COLO668 (cell line): ENCODE data around the gene MYL12B.
"Not testable (repeated sequence)": the region's sequence is repeated elsewhere in the genome, so short reads cannot be mapped to it uniquely, and the experiment has no call there.

Experiments used
- DNase-seq: peaks from one replicate; lab custom pipeline; 2025; ENCODE audit not compliant: unreplicated experiment; lab: John Stamatoyannopoulos, UW

Gene MYL12B

DNA sequence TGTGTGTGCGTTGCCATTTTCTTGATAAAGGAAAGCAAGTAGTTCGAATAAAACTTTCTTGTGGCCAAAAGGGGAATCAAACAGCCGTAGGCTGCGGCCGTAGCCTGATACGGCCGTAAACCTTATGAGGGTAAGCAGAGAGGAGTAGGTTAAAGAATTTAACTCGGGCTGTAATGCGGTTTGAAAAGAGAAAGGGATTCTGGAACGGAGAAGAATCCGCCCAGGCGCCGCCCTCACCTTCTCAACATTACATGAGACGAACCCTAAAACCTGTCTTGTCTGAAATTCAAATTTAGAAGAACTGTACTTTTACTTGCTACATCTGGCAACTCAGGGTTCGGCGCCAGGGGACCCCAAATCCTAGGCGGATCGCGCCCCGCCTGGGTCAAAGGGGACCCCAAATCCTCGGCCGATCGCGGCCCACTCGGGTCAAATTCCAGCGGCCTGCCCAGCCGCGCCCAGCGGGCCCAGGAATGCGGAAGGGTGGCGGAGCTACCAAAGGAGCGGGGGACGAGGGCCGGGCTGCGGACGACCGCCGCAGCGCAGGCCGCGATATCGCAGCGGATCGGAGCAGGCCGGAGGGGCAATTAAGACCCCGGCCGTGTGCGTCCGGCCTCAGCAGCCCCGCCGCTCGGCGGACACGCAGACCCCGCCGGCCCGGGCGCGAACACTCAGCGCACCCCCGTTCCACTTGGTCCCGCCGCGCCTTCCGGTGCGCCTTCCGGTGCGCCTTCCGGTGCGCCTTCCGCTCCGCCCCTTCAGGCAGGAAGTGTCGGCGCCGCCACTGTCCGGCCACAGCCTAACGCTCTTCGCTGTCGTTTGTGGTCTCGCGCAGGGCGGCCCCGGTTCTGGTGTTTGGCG, at the start of gene MYL12B:
MYL12B (plus strand) TSS at position 761 of the 861 bp plus-strand sequence. CDS start 10,766 bp downstream, outside the sequence.
- DNase-seq = peak; percentile 92

DNA sequence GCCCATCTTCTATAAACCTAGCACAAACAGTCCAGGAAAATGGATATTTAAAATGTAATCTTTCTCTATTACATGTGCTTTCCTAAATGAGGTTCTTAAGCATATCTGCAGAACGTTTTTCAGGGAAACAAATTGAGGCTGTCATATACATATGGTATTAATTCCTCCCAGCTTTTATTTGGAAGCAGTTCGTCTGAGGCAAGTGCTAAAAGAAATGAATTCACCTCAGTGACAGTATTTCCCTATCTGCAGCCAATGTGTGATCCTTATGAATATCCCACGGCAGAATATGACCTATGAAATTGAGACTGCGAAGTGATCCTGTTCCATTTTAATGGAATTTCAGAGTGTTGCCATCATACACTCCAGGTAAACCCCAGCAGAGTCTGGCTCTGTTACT, 49.3 kb upstream of the MYL12B start:
- no peak for DNase-seq

DNA sequence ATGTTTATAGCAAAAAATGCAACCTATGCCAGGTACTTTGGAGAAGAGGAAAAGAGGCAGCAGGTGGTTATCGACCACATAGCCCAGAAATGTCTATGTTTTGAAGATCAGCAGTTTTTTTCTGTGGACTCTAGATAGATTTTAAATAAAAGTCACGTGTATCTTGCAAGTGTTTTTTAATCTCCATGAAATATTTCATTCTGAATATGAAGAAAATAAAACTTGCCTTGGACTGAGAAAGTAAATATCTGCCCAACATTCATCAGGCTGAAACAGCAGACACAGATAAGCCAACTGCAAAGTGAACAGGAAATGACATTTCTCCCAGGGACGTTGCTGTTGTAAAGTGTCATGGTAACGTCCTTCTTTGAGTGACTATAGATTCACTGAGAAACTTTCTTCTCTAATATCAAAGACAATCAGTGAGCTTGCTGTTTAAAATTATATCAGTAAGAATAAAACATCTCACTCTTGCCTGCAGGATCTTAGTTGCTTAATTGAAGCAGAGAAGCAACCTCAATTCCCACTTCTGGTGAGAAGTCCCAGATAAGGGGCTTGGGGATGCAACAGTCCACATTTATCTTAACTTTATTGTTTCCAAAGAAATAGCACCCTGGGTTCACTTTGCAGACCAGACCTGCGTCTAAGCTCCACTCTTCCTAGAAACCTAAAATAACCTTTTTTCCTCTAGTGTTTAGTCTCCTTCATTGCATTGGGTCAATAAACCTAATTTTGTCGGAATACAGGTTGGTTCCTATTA, 48.5 kb upstream of the MYL12B start:
- DNase-seq = no peak

DNA sequence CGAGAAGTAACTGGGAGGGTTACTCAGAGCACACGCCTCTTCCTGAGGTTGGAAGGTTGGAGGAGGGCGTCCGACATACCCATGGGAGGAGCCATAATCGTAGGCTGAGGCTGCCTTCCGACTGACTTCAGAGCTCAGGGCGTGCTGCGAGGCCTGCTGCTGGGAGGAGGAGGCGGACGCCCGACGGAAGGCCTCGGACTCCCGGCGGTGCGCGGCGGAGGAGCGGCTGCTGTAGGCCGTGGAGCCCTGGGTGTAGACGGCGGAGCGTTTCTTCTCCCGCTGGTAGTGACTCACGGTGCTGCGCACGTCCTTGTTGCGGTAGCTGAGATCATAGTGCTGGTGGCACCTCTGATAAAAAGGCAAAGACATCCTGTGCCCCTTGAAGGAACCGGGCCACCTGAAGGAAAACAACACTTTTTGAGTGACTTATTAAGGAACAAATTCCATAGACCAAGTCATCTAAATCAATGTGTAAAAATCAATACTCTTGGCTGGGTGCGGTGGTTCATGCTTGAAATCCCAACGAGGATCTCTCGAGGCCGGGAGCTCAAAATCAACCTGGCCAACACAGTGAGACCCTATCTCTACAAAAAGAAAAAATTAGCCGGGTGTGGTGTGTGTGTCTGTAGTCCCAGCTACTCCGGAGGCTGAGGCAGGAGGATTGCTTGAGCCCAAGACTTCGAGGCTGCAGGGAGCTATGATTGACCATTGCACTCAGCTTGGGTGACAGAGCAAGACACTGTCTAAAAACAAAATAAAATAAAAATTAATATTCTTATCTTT, 46.9 kb upstream of the MYL12B start:
- no peak for DNase-seq

DNA sequence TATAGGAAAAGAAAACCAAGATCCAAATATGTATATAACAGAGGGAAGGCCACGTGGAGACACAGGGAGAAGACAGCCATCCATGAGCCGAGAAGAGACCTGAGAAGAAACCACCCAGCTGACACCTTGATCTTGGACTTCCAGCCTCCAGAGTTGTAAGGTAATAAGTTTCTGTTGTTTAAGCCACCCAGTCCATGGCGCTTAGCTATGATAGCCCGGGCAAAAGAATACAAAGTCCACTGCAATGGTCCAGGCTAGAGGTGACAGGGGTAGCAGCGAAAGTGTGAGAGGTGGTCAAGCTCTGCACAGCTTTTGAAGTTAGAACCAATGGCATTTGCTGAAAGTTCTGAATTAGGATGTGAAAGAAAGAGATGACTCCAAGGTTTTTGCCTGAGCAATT, 44.9 kb upstream of the MYL12B start:
- DNase-seq = no peak

DNA sequence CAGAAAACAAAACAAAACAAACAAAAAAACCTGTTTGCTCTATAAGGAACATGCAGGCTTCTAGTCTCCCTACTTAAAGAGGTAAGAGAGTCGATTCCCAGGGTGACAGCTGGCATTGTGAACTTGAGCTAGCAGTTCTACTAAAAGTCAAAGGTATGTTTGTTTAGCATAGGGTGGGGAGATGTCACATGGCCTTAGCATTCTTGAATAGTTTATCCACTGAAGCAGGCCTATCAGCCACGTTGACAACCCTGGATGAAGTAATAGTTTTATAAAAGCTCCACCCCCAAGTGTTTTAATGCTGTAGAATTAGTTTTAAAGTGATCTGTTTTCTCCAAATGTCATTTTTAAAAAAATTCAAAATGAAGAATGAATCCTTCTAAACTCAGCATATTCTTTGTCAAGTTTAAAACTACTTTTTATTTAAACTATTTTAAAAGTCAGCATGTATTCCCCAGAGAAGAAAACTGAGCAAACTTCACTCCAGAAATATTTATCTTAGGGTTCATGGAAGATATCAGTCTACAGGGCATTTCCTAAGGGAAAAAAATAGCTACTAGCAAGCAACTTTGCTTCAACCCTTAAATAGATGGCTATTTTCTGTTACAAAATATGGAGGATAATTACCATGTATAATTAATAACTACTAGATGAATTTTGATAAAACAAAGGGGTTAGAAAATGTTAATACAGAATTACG, 43.8 kb upstream of the MYL12B start:
- peak; percentile 32 for DNase-seq

DNA sequence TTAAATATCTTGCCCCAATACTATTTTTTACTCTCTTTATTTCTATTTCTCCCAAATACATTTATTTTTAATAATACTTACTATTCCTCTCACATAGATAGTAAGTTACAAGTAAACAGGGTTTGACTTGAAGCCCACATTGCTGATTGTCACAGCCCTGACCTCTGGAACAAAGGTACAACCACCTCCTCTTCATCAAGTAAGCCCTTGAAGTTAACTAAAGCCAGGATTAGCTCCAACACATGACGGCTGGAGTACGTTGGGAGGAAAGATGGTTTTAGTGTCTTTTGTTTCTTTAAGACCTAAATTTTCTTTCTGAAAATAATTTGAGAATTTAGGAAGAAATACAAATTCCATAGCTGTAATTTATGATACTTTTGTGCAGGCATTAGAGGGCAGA, 43.1 kb upstream of the MYL12B start:
- DNase-seq = no peak

DNA sequence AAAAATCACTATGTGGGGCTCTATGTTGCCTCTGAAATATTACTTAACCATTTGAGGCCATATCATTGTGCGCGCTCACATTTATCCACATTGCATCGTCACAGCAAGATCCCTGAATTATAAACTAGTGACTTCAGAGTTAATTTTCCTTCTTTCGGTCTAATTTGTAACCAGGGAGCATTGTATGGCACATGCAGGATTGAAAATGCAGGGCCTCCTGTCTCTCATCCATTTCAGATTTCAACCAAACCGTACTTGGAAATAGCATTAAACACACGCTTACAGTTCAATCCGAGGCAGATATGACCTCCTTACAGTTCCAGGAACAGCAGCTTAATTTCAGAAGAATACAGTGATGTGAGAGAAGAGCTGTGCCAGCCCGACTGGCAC, 42.7 kb upstream of the MYL12B start:
- DNase-seq = no peak

DNA sequence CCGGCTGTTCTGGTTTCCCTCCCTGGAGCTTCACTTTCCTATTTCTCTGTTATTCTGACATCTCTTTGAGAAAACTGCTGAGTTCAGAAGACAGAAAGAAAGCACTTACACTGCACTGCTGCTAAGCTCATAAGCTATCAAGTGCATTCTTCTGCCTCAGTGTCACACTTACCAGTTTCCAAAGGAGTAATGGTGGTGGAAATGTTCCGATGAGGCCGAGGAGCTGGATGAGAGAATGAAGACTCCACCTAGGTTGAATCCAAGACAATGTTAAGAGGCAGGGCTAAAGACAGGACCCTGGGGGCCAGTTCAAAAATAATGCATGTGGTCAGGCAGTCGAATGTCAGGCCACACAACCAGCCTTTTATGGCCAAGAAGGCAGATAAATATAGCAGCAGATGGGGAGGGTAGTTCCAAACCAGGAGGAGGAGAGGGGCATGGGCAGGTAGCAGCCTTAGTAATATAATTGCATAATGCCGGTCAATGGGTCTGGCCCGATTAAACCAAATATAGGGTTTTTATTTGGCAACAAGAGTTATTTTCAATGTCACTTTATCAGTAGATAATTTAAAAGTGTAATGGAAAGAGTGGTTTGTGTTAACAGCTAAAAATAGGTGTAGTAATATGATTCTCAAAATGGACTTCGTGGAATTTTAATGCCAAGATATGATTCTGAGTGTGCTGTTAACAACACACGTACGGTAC, 42.1 kb upstream of the MYL12B start, which contains the start of gene MYOM1:
MYOM1 (minus strand) TSS at position 338 of the 705 bp plus-strand sequence. CDS start 4,745 bp downstream, outside the sequence.
- no peak for DNase-seq

DNA sequence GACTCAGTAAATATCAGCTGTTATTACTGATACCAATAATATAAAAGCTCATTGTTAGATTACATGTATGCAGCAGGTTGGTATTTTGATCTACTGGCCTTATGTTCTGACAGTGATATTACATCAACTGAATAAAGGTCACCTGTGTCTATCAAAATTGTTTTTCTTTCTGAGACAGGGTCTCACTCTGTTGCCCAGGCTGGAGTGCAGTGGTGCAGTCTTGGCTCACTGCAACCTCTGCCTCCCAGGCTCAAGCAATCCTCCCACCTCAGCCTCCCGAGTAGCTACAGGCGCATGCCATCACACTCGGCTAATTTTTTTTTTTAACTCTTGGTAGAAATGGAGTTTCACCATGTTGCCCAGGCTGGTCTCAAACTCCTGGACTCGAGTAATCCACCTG, 41.1 kb upstream of the MYL12B start:
- not testable (repeated sequence) for DNase-seq

DNA sequence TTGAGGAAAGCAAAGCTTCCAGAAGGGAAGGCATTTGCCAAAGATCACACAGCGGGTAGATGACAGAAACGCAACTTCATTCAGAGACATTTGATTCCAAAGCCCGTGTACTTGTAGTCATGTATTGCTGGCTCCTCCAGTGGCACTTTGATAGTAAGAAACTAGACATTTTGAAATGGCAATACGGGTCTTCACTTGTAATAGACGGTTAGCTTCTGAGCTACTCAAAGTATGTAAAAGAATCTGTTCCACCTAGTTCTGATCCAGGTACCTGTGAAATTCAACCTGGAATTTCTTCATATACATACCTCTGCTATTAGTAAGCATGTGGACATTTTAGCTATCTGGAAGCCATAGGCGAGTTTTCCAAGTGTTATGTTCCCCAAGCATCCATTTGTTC, 40.4 kb upstream of the MYL12B start:
- no peak for DNase-seq

DNA sequence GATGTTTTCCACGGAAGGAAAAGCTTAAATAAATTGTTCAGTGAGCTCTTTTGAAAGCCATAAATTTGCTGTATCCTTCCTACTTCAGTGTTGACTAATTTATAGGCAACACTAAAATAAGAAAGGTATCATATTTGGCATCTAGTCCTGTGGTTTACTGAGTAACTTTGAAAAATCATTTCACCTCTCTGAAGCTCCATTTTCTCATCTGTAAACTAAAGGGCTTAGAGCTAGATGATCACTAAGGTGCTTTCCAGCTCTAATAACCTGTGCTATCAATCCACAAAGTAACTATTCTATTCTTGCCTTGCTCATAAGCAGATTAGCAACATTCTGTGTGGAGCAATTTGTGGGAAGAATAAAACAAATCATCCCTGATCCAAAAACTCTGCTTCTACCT, 38.6 kb upstream of the MYL12B start:
- DNase-seq = no peak

DNA sequence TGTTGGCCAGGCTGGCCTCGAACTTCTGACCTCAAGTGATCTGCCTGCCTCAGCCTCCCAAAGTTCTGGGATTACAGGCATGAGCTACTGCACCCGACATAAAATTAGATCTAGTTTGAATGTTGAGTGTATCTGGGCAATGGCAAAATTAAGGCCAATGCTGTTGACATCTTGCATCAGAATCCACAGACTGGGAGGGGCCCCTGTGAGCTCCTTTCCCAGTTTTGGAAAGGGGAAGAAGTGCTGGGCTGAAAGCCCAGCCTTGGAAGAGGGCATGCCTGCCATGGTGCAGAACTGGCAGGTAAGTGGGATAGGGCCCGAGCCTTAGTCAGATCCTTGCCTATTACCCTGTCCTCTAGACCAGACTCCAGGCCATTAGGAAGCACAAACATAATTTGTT, 37.7 kb upstream of the MYL12B start:
- DNase-seq = no peak

DNA sequence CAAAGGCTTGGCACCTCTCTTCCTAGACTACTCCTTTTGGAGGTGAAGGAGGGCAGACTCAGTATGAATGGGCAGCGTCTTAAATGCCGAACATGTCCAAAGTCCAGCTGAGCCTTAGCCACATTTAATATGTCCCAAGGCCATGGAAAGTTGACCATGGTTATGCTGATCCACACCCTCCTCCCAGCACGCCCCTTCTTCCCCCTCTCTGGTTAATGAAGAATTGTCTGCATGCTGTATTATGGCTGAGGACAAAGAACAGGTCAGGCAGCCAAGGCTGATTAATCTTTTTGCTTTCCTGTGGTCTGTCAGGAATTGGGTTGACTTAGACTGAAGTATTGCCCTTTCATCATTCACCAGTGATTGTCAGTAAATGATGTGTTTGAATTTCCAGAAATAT, 36.3 kb upstream of the MYL12B start:
- DNase-seq = no peak

DNA sequence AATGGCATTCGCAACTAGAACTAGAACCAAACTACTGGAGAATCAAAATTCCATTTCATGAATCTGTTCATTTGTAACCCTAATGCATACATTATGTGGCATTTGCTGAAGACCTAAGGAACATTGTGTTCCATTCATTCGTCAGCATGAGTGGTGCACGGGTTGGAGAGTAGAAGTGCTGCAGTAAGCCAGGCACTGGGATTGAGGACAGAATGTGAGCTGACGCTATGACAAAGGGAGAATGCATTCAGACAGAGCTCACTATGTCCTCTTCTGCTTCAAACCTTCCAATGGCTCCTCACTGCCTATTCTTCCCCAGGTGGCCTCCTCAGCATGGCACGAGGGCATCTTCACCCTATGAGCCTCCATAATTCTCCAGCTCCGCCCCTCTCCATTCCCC, 35.9 kb upstream of the MYL12B start:
- DNase-seq = no peak

DNA sequence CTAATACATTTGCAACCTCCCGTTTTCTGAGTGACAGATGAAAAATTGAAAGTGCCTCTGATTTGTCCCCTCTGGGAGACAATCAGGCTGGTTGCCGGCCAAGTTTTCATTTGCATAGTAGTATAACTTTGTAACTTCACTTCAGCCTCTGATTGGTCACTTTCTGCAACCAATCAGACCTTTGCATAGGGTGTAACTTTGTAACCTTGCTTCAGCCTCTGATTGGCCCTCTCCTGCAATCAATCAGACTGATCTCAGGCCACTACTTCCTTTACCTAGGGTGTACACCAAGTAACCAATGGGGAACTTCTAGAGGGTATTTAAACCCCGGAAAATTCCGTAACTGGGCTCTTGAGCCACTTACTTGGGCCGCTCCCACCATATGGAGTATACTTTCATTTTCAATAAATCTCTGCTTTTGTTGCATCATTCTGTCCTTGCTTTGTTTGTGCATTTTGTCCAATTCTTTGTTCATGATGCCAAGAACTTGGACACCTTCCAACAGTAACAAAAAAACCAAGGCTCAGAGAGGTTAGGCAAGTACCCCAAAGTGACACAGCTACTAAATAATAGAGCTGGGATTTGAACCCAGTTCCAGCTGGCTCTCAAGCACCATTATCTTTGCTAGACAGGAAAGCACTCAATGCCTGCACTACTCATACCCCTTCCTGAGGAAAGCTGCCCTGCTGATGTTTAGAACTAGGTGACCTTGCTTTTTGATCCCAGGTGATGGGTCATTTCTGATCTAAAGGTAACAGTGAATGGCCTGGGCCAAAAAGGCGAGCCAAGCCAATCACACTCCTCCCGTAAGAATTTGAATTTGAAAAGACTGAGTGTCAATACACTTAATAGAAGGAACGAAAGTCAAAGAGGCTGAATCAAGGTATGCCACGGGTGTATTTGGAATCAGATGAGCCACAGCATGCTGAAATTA, 31.3 kb upstream of the MYL12B start:
- no peak for DNase-seq

DNA sequence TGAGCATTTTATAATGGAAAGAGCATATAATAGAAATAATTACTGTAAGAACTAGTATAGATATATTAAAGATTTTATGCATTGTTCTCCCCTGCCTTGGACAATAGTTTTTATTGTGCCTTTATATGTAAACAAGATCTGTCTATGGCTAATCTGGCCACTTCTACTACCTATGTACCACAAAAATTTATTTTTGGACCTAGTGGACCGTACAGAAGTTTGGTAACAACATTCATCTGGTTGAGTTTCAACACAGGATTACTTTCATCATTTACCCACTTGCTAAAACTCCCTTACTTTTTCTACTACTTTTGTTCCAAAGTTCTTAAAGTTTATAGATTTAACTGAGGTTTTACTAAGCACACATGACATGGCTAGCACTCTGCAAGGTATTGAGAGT, 28.9 kb upstream of the MYL12B start:
- no peak for DNase-seq

DNA sequence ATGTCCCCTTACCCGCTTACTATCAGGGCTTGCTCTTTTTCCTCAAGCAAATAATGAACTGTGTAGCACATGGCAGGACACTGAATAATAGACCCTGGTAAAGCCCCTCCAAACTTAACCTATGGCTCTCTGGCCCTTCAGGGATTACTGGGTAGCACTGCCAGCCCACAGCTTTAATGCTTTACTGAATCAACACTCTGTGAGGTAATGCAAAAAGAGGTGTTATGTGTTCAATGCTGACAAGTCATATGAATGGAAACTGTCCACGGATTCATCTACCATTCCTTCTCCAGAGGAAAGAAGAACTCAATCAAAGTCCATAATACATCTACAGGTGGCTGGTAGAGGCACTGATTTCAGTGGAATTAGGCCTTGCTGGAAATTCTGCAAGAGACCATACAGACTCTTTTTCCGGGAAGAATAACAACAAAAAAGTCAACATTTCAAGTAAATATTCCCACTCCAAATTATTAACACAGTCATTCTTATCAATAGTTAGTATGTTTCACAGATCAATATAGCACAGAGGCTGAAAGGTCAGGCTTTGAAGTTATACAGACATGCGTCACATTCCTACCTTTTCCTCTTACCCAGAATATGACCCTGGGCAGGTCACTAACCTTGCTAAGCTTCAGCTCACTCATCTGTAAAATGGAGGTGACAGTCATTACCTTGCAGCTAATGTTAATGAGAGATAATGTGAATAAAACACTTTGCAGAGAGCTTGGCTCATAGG, 28.3 kb upstream of the MYL12B start:
- DNase-seq = no peak
